Kasumi-1 (cell line): ENCODE results near the gene PAQR3.
A peak's percentile ranks its signal among the peaks of the same experiment; 100 is the strongest.
"Not testable (repeated sequence)": the region's sequence is repeated elsewhere in the genome, so short reads cannot be mapped to it uniquely, and the experiment has no call there.

Experiments
- DNase-seq, 2 experiments: peaks; one replicate each; lab custom pipeline; 2025; lab: John Stamatoyannopoulos, UW

Gene PAQR3

DNA sequence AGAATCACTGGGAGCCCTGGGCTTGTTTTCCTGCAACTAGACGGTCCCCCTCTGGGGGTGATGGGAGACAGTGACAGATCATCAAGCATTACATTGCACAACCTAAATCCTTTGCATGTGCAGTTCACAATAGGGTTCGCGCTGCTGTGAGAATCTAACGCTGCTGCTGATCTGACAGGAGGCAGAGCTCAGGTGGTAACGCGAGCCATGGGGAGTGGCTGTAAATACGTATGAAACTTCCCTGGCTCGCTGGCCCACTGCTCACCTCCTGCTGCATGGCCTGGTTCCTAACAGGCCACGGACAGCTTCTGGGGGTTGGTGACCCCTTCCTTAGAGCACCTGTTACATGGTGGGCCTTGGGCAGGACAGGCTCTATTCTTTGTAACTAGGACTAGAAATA, 10.4 kb downstream of the PAQR3 start:
- no peak for DNase-seq

DNA sequence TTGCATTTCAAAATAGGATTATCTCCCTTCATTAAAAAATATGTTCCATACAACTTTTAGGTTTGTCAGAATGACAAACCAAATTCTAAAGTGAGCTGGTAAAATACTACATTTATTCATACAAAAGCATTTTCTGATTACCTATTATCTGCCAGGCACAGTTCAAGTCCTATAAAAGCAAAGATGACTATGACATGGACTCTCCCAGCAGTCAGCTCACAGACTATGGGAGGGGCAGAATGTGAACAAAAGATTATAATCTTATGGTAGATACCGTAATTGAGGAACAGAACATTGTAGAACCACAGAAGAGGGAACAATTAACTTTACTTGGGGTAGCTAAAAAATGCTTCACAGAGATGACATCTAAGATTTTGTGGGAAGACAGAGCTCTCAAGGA, 12.4 kb downstream of the PAQR3 start:
- no peak for DNase-seq

DNA sequence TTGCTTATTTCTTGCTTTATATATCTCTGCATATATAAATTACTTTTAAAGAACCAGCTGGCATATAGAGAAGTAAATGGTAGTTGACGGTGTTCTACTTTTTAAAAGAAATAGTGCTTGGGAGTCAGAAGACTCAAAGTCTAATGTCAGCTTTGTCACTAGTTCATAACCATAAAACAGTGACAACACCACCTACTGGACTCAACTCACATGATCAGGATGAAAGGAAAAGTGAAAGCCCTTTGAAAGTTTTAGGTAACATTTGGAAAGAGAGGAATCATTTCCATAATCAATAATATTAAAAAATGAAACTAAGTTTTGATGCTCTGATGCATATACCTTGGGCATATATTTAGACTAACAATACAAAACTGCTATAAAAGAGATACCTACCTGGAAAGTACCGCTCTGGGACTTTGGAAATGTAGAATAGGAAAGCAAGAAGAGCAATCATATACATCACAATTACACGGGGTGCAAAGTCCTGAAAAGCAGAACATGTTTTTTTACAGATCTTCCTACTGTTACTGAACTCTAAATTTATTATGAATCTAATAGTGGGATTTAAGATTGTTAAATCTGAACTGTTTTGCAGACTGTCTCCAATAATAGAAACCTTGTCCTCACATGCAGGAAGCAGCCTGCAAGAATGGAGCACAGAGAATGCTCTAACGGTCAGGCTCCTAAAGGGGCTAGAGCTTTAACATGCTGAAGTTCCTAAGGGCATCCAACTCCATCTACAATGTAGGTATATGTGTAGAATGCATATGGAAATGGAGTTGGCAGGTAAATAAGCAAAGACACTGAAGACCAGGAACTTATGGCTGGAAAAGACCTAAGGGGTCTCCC, 15.6 kb downstream of the PAQR3 start:
- DNase-seq = peak; percentile 4 to 59

DNA sequence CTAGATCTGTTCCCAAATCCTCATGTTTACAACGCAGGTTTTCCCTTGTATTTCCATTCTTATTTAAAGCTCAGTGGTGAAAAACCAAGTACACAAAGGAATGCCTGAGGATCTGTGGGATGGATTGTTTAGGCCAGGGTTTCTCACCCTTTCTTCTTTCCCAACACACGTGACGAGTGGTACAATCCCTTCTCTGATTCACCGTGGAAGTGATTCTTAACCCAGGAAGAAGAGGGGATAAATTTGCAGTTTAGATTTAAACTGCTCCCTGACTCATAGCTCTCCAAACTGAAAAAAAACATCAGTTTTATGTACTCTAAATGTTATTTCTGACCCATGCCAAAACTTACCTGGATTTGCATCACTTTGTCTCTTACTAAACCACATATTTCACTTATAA, 17.0 kb downstream of the PAQR3 start:
- DNase-seq = no peak

DNA sequence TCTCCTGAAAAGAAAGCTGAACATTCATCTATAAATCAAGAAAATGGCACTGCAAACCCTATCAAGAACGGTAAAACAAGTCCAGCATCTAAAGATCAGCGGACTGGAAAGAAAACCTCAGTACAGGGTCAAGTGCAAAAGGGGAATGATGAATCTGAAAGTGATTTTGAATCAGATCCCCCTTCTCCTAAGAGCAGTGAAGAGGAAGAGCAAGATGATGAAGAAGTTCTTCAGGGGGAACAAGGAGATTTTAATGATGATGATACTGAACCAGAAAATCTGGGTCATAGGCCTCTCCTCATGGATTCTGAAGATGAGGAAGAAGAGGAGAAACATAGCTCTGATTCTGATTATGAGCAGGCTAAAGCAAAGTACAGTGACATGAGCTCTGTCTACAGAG, 28.6 kb downstream of the PAQR3 start:
- DNase-seq = no peak

DNA sequence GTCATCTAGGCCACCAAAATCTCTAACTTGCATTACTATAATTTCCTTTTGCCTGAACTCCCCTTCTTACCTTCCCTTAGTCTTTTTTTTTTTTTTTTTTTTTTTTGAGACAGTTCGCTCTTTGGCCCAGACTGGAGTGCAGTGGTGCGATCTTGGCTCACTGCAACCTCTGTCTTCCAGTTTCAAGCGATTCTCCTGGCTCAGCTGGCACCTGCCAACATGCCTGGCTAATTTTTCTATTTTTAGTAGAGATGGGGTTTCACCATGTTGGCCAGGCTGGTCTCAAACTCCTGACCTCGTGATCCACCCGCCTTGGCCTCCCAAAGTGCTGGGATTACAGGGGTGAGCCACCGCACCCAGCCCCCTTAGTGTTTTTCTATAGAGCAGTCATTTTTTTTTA, 30.3 kb downstream of the PAQR3 start:
- not testable (repeated sequence) for DNase-seq

DNA sequence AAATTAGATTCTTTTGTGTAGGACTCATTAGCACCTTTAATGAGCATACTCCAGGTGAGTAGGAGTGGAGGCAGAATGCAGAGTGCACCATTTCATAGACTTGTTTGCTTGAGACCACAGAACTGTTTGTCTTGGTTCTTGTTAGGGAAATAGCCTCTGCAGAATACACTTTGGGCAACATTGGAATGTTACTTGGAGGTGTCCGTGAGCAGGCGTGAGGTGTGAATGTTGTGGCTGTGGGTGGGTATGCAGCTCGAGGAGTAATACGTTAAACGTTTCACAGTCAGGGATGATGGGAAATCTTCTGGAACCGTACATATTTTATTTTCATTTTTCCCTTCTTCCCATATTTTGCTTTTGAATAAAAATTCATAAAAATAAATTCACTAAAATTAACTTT, 31.6 kb downstream of the PAQR3 start:
- DNase-seq = no peak

DNA sequence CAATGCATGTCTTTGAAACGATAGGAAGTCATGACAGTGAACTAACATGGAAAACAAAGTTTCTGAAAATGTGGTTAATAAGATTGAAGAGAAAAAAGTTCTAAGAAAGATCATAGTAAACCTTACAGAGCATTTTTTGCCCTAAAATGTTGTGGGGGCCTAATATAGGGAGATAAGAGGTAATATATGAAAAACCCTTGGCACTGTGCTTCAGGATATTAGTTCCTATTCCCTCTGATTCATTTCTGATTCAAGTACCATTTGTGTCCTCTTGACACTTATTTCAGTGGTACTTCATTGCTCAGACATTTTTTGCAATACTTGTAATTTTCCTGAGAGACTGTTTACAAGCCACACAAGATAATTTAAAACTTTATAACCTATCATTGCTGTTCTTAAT, 35.1 kb downstream of the PAQR3 start:
- DNase-seq = no peak

DNA sequence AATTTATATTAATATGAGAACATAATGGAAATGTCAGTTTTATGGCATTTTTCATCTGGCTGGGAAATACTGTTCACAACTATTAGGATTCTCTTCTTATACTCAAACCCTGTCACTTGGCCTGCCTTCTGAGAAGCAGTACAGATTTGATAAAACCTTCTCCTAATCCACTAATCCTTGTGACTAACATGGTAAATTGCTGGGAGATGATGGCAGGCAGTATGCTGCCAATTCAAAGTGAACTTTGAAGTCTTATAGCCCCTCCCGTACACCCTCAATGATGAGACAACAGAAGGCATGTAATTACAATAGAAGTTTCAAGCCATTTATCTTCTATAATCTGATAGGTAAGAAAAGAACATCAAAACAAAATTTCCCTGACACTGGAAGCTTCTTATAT, 36.9 kb downstream of the PAQR3 start:
- DNase-seq = no peak

DNA sequence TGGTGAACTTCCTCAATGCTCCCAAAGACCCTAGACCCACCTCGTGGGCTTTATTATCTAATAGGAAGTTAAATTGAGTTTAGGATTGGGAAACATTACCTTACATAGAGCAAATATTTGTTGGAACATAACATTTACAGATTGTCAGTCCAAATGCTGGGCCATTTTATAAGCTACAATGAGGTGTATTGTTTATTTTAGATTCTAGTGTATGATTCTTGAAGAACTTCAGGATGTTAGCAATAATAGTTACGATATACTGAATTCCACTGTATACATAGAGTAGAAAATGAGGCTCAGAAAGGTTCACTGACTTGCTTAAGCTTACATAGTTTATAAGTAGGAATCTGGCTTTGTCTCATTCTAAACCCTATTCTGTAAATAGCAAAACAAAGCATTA, 37.4 kb downstream of the PAQR3 start:
- no peak for DNase-seq

DNA sequence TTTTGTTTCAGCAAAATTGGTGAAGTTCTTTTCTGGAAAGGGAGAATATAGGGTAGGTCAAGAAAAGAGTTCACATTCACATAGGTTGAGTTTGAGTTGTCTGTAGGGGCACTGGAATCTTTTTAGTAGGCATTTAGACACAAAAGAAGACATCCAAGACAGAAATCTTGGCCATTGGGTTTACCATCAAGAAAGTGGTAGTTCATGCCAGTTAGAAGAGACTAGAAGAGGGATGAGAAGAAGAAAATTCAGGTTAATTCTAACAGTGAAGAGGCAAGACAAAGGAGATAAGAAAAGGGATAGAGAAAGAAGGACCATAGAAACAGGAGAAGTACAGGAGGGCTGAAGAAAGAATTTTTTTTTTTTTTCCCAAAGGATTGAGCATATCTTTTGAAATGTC, 39.9 kb downstream of the PAQR3 start:
- DNase-seq = no peak

DNA sequence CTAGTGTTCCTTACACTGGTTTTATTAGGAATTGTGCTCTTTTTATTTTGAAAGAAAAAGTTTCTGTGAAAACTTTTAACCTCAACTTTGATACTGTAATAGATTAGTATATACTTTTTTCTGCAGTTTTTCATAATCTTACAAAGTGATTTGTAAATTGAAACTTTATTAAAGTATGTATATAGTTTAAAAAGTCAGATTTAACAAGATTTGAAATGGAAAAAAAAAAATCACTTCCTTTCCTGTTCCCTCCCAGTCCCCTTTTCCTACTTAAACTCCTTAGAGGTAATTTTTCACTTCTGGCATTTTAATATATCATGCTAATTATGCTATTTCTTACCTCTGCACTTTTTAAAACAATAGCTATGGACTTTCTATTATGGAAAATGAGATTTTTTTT, 49.3 kb downstream of the PAQR3 start:
- DNase-seq = no peak

DNA sequence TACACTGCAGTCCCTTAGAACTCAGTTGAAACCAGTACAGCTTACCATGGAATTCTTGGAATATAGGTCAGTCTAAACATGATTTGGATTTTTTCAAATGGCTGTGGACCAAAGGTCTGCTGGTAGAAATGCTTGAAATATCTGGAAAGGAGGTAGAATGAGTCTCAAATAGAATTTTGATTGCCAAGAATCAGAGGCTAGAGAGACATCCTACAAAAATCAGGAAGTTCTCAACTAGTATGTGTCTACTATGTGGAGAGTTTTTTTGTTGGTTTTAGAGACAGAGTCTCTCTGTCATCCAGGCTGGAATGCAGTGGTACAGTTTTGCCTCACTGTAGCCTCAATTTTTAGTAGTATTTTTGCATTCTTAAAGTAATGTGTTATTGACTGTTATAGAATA, 53.6 kb downstream of the PAQR3 start:
- DNase-seq = peak in 1 of 2 experiments; percentile 10

DNA sequence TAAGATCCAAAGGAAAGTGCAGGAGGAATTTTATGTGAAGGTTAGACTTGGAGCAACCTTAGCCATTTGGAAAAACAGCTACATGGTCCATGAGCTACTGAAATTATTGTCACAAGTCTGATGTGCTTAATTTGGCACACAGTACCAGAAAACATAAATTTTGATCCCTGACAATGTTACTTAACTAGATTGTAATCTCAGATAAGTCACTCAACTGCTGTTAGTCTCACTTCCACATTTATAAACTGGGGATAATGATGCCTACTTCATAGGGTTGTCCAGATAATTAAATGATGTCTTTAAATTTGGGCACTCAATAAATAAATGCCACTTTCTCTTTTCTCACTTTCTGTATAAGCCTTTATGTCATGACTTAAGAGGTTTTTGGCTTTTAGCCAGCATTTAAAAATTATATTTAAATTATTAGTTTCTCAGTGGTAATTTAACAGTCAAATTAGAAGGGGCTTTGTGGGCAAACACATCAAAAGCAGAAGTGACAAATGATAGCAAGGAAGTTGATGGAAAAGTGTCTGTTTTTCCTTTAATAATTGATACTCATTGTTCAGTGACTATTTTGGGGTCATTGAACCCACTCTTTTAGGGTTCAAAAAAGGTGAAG, 58.3 kb downstream of the PAQR3 start:
- DNase-seq = no peak

DNA sequence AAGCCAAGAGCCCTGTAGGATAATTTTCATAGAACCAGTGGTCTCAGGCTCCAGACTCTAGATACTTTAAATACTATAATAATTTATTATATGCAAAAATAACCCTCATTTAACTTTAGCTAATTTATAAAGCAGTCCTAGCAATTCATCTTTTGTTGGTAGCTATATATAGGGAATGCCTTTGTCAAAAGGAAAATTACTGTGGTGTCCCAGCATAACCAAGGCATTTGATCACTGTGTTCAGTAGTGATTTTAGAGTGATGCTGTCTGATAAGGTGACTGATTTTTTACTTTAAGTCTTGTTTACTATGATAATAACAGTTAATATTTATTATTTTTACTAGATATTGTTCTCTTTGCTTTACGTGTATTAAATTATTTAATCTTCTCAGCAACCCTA, 61.2 kb downstream of the PAQR3 start:
- no peak for DNase-seq

DNA sequence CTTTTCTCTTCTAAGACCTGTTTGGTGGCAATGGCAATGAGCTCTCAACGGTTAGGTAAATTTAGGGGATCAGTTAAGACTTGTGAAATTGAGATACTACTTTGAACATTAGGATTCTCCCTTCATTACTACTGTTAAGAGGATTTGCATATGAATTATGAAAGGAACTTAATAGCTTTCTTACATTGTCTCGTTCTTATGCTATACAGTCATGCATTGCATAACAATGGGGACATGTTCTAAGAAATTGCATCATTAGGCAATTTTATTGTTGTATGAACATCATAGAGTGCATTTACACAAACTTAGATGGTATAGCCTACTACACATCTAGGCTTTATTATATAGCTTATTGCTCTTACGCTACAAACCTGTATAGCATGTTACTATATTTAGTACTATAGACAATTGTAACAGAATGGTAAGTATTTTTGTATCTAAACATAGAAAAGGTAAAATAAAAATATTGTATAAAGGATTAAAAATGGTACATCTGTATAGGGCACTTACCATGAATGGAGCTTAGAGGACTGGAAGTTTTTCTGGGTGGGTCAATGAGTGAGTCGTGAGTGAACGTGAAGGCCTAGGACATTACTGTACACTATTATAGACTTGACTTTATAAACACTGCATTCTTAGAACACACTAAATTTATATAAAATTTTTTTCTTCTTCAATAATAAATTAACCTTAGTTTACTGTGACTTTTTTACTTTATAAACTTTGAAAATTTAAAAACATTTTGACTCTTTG, 62.5 kb downstream of the PAQR3 start:
- DNase-seq = no peak

DNA sequence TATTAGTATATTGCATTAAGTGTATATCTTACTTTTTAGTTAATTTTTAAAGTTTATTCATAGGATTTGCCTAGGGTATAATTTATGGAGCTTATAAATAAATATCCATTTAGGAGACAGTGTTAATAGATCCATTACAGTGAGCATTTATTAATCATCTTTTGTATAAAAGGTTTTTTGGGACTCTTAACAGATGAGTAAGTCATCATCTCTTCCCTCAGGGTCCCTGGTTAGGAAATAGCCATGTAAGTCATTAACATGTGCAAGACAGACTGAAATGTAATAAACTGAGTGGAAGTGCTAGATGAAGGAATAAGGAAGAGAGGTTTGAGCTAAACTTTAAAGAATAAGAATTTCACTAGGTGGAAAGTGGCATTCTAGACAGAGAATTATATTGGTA, 69.2 kb downstream of the PAQR3 start:
- no peak for DNase-seq

DNA sequence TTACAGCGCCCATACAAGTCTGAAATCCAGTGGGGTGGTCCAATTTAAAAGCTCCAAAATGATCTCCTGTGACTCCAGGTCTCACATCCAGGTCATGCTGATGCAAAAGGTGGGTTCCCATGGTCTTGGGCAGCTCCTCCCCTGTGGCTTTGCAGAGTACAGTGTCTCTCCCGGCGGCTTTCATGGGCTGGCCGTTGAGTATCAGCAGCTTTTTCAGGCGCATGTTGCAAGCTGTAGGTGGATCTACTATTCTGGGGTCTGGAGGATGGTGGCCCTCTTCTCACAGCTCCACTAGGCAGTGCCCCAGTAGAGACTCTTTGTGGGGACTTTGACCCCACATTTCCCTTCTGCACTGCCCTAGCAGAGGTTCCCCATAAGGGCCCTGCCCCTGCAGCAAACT, 70.5 kb downstream of the PAQR3 start:
- not testable (repeated sequence) for DNase-seq

DNA sequence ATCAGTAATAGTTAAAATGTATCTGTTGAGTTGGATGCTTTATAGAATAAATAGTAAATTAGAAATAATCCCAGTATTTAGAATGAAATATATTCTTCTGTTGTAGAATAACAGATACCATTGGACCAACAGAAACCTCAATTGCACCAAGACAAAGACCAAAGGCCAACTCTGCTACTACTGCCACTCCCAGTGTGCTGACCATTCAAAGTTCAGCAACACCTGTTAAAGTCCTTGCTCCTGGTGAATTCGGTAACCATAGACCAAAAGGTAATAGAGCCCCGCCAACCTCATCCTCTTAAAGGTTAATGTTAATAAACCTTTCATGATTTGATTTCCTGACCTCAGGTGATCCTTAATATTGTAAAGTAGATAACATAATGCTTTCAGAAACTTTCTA, 73.8 kb downstream of the PAQR3 start:
- no peak for DNase-seq

DNA sequence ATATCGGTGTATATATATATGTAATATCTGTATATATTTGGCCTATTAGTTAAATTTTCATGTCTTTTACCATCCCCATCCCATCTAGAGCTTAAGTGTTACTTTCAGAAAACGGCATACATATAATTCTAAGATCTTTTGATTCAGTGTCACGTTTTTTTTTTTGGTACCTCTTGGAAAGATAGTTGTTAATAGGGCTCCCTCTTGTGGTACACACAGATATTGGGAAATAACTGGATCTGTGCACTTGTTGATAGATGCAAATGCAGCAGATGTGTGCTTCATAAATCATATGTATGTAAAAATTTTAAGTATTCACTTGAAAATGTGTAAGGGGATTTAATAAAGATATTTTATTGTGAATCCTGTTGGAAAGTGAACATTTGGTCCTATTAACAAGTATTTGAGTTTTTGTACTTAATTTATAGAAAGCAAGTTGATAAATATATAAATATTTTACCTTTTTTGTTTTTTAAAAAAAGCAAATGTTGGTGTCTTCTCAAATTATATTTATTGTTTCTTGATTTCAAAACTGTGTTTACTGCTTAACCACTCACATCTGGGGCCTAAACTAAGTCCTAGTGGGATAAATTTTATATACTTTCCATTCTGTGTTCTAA, 74.7 kb downstream of the PAQR3 start:
- peak; percentile 88 to 94 for DNase-seq

DNA sequence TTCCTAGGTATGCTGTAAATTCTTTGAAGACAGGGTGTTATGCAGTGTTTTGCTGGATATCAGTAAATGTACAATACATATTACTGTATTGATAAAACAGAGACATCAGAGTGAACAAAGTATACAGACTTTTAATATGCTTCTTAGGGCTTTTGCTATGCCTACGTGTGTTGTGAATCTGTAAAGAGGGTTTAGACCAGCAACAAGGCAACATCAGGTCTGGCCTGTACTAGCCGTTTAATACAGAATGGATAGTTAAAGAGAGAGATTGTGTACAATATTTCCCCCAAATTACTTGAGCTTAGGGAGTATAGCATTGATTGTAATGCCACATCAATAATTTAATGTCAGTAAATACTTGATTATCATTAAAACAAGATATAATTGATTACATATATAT, 75.2 kb downstream of the PAQR3 start:
- no peak for DNase-seq

DNA sequence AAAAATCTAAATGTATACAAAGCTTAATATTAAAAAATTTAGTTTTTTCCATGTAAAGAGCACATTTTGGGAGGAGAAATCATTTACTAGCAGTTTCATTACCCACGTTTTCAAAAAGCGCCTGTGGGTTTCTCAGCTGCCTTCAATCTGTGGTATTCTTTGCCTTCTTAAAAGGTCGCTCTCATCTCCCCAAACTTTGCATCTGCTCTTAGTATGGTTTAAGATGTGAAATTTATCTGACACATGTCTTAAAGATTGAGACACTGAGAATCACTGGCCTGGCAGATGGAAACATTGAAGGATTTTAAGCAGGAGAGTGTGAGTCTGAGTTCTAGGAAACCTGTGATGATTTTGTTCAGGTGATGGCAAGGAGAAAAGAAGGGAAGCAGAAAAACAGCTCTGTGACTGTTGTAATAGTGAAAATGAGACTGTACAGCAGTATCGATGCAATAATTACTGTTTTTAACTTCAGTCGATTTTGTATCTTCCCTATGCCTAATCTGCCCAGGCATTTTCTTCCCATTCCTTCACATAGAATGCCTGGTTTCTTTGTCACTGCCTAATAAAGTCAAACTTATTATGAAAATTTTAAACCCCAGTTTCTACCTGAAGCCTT, 75.9 kb downstream of the PAQR3 start:
- no peak for DNase-seq
